GM18502 (cell line): Measurements from ENCODE around the gene RIN3.

Experiments used
- ATAC-seq: cut with Tn5 transposase; IDR thresholded peaks from one replicate; pipeline ENCODE4 v1.9.1; 2021; ENCODE audit warnings: mild to moderate bottlenecking; ENCODE audit not compliant: unreplicated experiment, poor library complexity

Gene RIN3

GRCh38 chr14:92506231-92506630 is 7.3 kb upstream of the RIN3 start:
- ATAC-seq: no peak

GRCh38 chr14:92507174-92507768 is 6.3 kb upstream of the RIN3 start:
- ATAC-seq: peak; percentile 76

GRCh38 chr14:92510972-92511371 is 2.6 kb upstream of the RIN3 start:
- no peak for ATAC-seq

- ATAC-seq: no peak
Observed at GRCh38 chr14:92511453-92512238, 1.9 kb upstream of the RIN3 start.

- ATAC-seq: no peak
Observed at GRCh38 chr14:92512807-92513203, 776 bp upstream of the RIN3 start.

GRCh38 chr14:92513966-92514843 is 624 bp downstream of the RIN3 start:
- ATAC-seq: peak; percentile 39

GRCh38 chr14:92514844-92515514 is 1.4 kb downstream of the RIN3 start:
- no peak for ATAC-seq

GRCh38 chr14:92515546-92516343 is 2.2 kb downstream of the RIN3 start:
- ATAC-seq: no peak

GRCh38 chr14:92516344-92516965 is 2.9 kb downstream of the RIN3 start:
- no peak for ATAC-seq

GRCh38 chr14:92516966-92517506 is 3.5 kb downstream of the RIN3 start:
- ATAC-seq: no peak

GRCh38 chr14:92517761-92518160 is 4.2 kb downstream of the RIN3 start:
- ATAC-seq: no peak

GRCh38 chr14:92519246-92520101 is 5.9 kb downstream of the RIN3 start:
- no peak for ATAC-seq

GRCh38 chr14:92520102-92521057 is 6.8 kb downstream of the RIN3 start:
- no peak for ATAC-seq

GRCh38 chr14:92521058-92521415 is 7.5 kb downstream of the RIN3 start:
- ATAC-seq: no peak

- no peak for ATAC-seq
Observed at GRCh38 chr14:92523752-92524151, 10.2 kb downstream of the RIN3 start.

GRCh38 chr14:92524602-92525185 is 11.1 kb downstream of the RIN3 start:
- ATAC-seq: no peak
